GDM1 (cell line): Measurements from ENCODE around the gene GXYLT2.

ENCODE experiments used
- DNase-seq: peaks from one replicate; lab custom pipeline; 2025; lab: John Stamatoyannopoulos, UW

Gene GXYLT2

GRCh38 chr3:73018790-73019441 is 131.1 kb downstream of the GXYLT2 start:
- DNase-seq = no peak

GRCh38 chr3:73021301-73021835 is 133.5 kb downstream of the GXYLT2 start:
- no peak for DNase-seq

- DNase-seq = no peak
Measured at GRCh38 chr3:73024836-73025235, 137.0 kb downstream of the GXYLT2 start.

GRCh38 chr3:73026111-73026759 is 138.4 kb downstream of the GXYLT2 start:
- DNase-seq = no peak
